ENCODE data around the gene GAR1. TPM values are rescaled to one million over a fixed set of nuclear protein-coding genes. Genes with fewer than 3 reads are reported as not detected.

The GAR1 gene
- total RNA-seq, 1 donor from 2014 or later: 8.6 TPM

GRCh38 chr4:109873791-109874514 lies 58.4 kb downstream of the GAR1 start:
- no peaks in the 10 kb centered on the region for H3K4me1 ChIP-seq
- H3K36me3 ChIP-seq: no peaks in the 10 kb centered on the region
- DNase-seq: no peak
- H3K4me3 ChIP-seq: no peak overlapping the region
- no peaks in the 10 kb centered on the region for H3K9me3 ChIP-seq (replicated peaks)
- intact Hi-C loops (cut with micrococcal nuclease): no loop called here
- no peak overlapping the region for H3K27ac ChIP-seq (replicated peaks)
- H3K27me3 ChIP-seq (ENCODE audit: low read depth): no peaks in the 10 kb centered on the region
- no peak for TF ChIP-seq CTCF (IDR thresholded peaks at IDR 0.05; ENCODE audit: borderline replicate concordance)

Other genes with a start within 250 kb of the GAR1 start
- gene CASP6, start 112.3 kb upstream of the GAR1 start, total RNA-seq: 6.0 TPM
- gene PLA2G12A, start 85.7 kb upstream of the GAR1 start, total RNA-seq: 64.7 TPM
- gene CFI, start 13.8 kb upstream of the GAR1 start, total RNA-seq: 6.8 TPM
- 0.19 TPM for gene RRH, start 12.2 kb downstream of the GAR1 start, total RNA-seq
- not detected for gene LRIT3, start 32.3 kb downstream of the GAR1 start, total RNA-seq
- gene EGF, start 97.1 kb downstream of the GAR1 start, total RNA-seq: 13.0 TPM

All from left ventricle myocardium inferior (tissue), 1 donor.